Endodermal cell (in vitro differentiated cells): ENCODE results near the gene STRA6. TPM values are rescaled to one million over a fixed set of nuclear protein-coding genes. Genes with fewer than 3 reads are reported as not detected.

Experiments
- DNase-seq: peaks from one replicate; pipeline ENCODE4 v3.0.0-alpha.2; 2017
- H3K27ac ChIP-seq: 2 replicates; pipeline ENCODE4 v1.5.1; 2013; ENCODE audit warnings: mild to moderate bottlenecking, low read depth, low read length, moderate library complexity
- H3K27me3 ChIP-seq: 2 replicates; pipeline ENCODE4 v1.6.1; 2013; ENCODE audit warnings: mild to moderate bottlenecking, low read length, moderate library complexity; ENCODE audit not compliant: insufficient read depth, control insufficient read depth, poor library complexity, severe bottlenecking
- H3K36me3 ChIP-seq: 2 replicates; pipeline ENCODE4 v1.7.0; 2013; ENCODE audit warnings: mild to moderate bottlenecking, low read length, moderate library complexity; ENCODE audit not compliant: control insufficient read depth, insufficient read depth
- H3K4me1 ChIP-seq: one replicate; pipeline ENCODE4 v1.7.0; 2013; ENCODE audit warnings: low read length; ENCODE audit not compliant: control insufficient read depth, insufficient read depth
- H3K4me3 ChIP-seq: 2 replicates; pipeline ENCODE4 v1.5.1; 2013; ENCODE audit warnings: mild to moderate bottlenecking, low read length, moderate library complexity
- H3K9ac ChIP-seq: 2 replicates; pipeline ENCODE4 v1.6.1; 2013; ENCODE audit warnings: mild to moderate bottlenecking, low read length, moderate library complexity; ENCODE audit not compliant: poor library complexity, severe bottlenecking; ENCODE audit errors: extremely low read depth
- H3K9me3 ChIP-seq: 2 replicates; pipeline ENCODE4 v1.6.1; 2013; ENCODE audit warnings: mild to moderate bottlenecking, low read length, moderate library complexity; ENCODE audit not compliant: control insufficient read depth
- H3K27ac Mint-ChIP-seq: 2 replicates; pipeline ENCODE4 v1.8.0; 2020; ENCODE audit warnings: mixed read lengths
- H3K27me3 Mint-ChIP-seq: 2 replicates; pipeline ENCODE4 v1.8.0; 2021; ENCODE audit warnings: mild to moderate bottlenecking, mixed read lengths; ENCODE audit not compliant: insufficient read depth
- H3K36me3 Mint-ChIP-seq: 2 replicates; pipeline ENCODE4 v1.8.0; 2020; ENCODE audit warnings: low read depth, mixed read lengths
- H3K4me1 Mint-ChIP-seq: 2 replicates; pipeline ENCODE4 v1.8.0; 2020; ENCODE audit warnings: mixed read lengths
- H3K4me3 Mint-ChIP-seq: 2 replicates; pipeline ENCODE4 v1.8.0; 2020; ENCODE audit warnings: mild to moderate bottlenecking, moderate library complexity, mixed read lengths
- H3K9me3 Mint-ChIP-seq: 2 replicates; pipeline ENCODE4 v1.8.0; 2020; ENCODE audit warnings: mild to moderate bottlenecking, mixed read lengths
- CTCF ChIP-seq: fragments of 200-600 bp; sonication (generic); conservative IDR thresholded peaks from 2 replicates; pipeline ENCODE4 v1.5.0; 2021; ENCODE audit warnings: antibody characterized with exemption, mild to moderate bottlenecking
- WGBS, 2 experiments: methylation state at CpG; one replicate each; pipeline versions ENCODE4 v1.1.5 to v1.1.7; 2013; ENCODE audit warnings: missing lambda C conversion rate in 2 of 2, mixed read lengths in 1 of 2; ENCODE audit not compliant: insufficient coverage in 1 of 2, insufficient read length in 1 of 2; 5-methylcytosine and 5-hydroxymethylcytosine counted together
- total RNA-seq, 2 donors: library from RNA; stranded (reverse); fragmentation: NEBNext Ultra II Directional in 1 of 2; extraction: Animal tissue kit (Norgen Biotek cat#: 25700) in 1 of 2; gene quantifications; 2 replicates in 1 of 2; 3 replicates in 1 of 2; pipeline ENCODE4 v1.2.1, GENCODE V29; 2021

The STRA6 gene
- total RNA-seq, 2 donors from 2014 or later, result 18.2 to 26.2 TPM

GRCh38 chr15:74194572-74195559 is 7.7 kb downstream of the STRA6 start:
- Mint-ChIP-seq H3K9me3 (no peaks in the 10 kb centered on the region), H3K36me3 (peaks cover 3% of the 10 kb centered on the region), H3K4me3 (no peak overlapping the region), H3K4me1 (no peaks in the 10 kb centered on the region), H3K27ac (no peak overlapping the region), H3K27me3 (no peaks in the 10 kb centered on the region)
- H3K9me3 ChIP-seq, result no peaks in the 10 kb centered on the region
- no peaks in the 10 kb centered on the region for H3K4me1 ChIP-seq
- DNase-seq, result no peak
- H3K27me3 ChIP-seq, result no peaks in the 10 kb centered on the region
- no peak for TF ChIP-seq CTCF
- H3K27ac ChIP-seq, result no peak overlapping the region
- no peak overlapping the region for H3K4me3 ChIP-seq
- H3K9ac ChIP-seq, result no peak overlapping the region
- H3K36me3 ChIP-seq, result no peaks in the 10 kb centered on the region
- 92 to 96% methylated on average over 9 to 13 of the region's 13 CpGs for WGBS, 2 experiments

DNA sequence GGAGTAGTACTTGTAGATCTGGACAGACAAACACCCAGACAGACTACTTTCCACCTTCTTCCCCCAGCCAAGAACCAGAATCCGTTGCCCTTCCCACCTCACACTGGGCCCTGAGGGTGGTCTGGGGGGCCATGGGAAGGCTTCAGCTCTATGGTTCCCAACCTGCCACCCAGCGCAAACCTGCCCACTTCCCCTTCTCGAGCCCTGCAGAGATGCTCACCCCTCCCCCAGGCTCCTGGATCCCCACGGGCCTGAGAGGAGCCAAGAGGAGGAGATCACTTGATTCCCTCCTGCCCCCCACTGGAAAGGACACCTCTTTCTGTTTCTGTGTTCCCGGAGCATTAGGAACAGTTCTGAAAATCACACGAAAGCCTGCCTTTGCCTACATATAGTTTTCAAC is 8.7 kb downstream of the STRA6 start:
- H3K9me3 ChIP-seq, result no peaks in the 10 kb centered on the region
- 83 to 84% methylated on average over 4 to 6 of the region's 6 CpGs for WGBS, 2 experiments
- no peaks in the 10 kb centered on the region for H3K27me3 ChIP-seq
- no peak for TF ChIP-seq CTCF
- no peak overlapping the region for H3K27ac ChIP-seq
- H3K4me1 ChIP-seq, result no peaks in the 10 kb centered on the region
- Mint-ChIP-seq H3K36me3 (peaks cover 3% of the 10 kb centered on the region), H3K4me1 (no peaks in the 10 kb centered on the region), H3K27me3 (no peaks in the 10 kb centered on the region), H3K27ac (no peak overlapping the region), H3K9me3 (no peaks in the 10 kb centered on the region), H3K4me3 (no peak overlapping the region)
- H3K4me3 ChIP-seq, result no peak overlapping the region
- H3K36me3 ChIP-seq, result no peaks in the 10 kb centered on the region
- no peak overlapping the region for H3K9ac ChIP-seq
- no peak for DNase-seq

GRCh38 chr15:74193299-74193718 is 9.3 kb downstream of the STRA6 start:
- no peak overlapping the region for H3K27ac Mint-ChIP-seq
- no peak overlapping the region for H3K9ac ChIP-seq

More at GRCh38 chr15:74193299-74193718, 9.3 kb downstream of the STRA6 start:
- no peak overlapping the region for H3K27ac ChIP-seq
- H3K36me3 ChIP-seq, result no peaks in the 10 kb centered on the region
- no peaks in the 10 kb centered on the region for H3K9me3 Mint-ChIP-seq
- 87 to 97% methylated on average over 4 of the region's 4 CpGs for WGBS, 2 experiments
- H3K4me3 Mint-ChIP-seq, result no peak overlapping the region
- DNase-seq, result no peak
- H3K36me3 Mint-ChIP-seq, result peaks cover 3% of the 10 kb centered on the region
- no peaks in the 10 kb centered on the region for H3K27me3 Mint-ChIP-seq
- no peaks in the 10 kb centered on the region for H3K27me3 ChIP-seq
- H3K4me3 ChIP-seq, result no peak overlapping the region
- no peaks in the 10 kb centered on the region for H3K9me3 ChIP-seq
- H3K4me1 Mint-ChIP-seq, result no peaks in the 10 kb centered on the region
- no peak for TF ChIP-seq CTCF
- H3K4me1 ChIP-seq, result no peaks in the 10 kb centered on the region
